Activated CD8-positive, alpha-beta memory T cell treated with anti-CD3 and anti-CD28 coated beads for 1 hour (primary cell): ENCODE measurements around the gene DNM3.
"Not testable (repeated sequence)": the region's sequence is repeated elsewhere in the genome, so short reads cannot be mapped to it uniquely, and the experiment has no call there.

ENCODE experiments used
- DNase-seq, 2 donors: peaks; one replicate each; pipeline ENCODE4 v3.0.0-alpha.2; 2020; ENCODE audit warnings: low read depth in 1 of 2; ENCODE audit errors: extremely low read depth in 1 of 2

Gene DNM3

GRCh38 chr1:172005856-172006255 is 164.6 kb downstream of the DNM3 start:
- DNase-seq = no peak

GRCh38 chr1:172006660-172007059 is 165.4 kb downstream of the DNM3 start:
- DNase-seq = no peak

GRCh38 chr1:172018727-172019311 is 177.5 kb downstream of the DNM3 start:
- no peak for DNase-seq

GRCh38 chr1:172019976-172020375 is 178.7 kb downstream of the DNM3 start:
- DNase-seq = no peak

- DNase-seq = no peak
These were observed 183.2 kb downstream of the DNM3 start for GRCh38 chr1:172024516-172024915.

GRCh38 chr1:172024944-172025738 is 183.8 kb downstream of the DNM3 start:
- DNase-seq = not testable (repeated sequence)

- no peak for DNase-seq
These were observed 199.2 kb downstream of the DNM3 start for GRCh38 chr1:172040466-172040865.

- DNase-seq = no peak
These were observed 199.8 kb downstream of the DNM3 start for GRCh38 chr1:172041102-172041501.

GRCh38 chr1:172041742-172042141 is 200.4 kb downstream of the DNM3 start:
- no peak for DNase-seq

GRCh38 chr1:172043900-172044299 is 202.6 kb downstream of the DNM3 start:
- no peak for DNase-seq

GRCh38 chr1:172051898-172052297 is 210.6 kb downstream of the DNM3 start:
- no peak for DNase-seq

- DNase-seq = no peak
These were observed 212.9 kb downstream of the DNM3 start for GRCh38 chr1:172054172-172054571.

GRCh38 chr1:172055816-172056419 is 214.6 kb downstream of the DNM3 start:
- not testable (repeated sequence) for DNase-seq

- no peak for DNase-seq
These were observed 227.0 kb downstream of the DNM3 start for GRCh38 chr1:172068334-172068733.

GRCh38 chr1:172069051-172069450 is 227.8 kb downstream of the DNM3 start:
- DNase-seq = no peak

GRCh38 chr1:172069534-172069933 is 228.2 kb downstream of the DNM3 start:
- no peak for DNase-seq

GRCh38 chr1:172070055-172070454 is 228.8 kb downstream of the DNM3 start:
- no peak for DNase-seq

GRCh38 chr1:172071746-172072145 is 230.4 kb downstream of the DNM3 start:
- DNase-seq = no peak

GRCh38 chr1:172079859-172080258 is 238.6 kb downstream of the DNM3 start:
- not testable (repeated sequence) for DNase-seq

- no peak for DNase-seq
These were observed 241.9 kb downstream of the DNM3 start for GRCh38 chr1:172083191-172083590.

- DNase-seq = no peak
These were observed 243.6 kb downstream of the DNM3 start for GRCh38 chr1:172084876-172085275.

GRCh38 chr1:172085317-172085716 is 244.0 kb downstream of the DNM3 start:
- DNase-seq = no peak
